GM12864 (cell line): ENCODE measurements around the gene SYTL2.

ENCODE experiments used
- DNase-seq: peaks from one replicate; pipeline ENCODE4 v3.0.0-alpha.2; 2011; ENCODE audit warnings: low read depth
- H3K4me3 ChIP-seq: 2 replicates; pipeline ENCODE4 v1.5.1; 2011; ENCODE audit warnings: mild to moderate bottlenecking, low read depth, low read length, control low read depth
- CTCF ChIP-seq: IDR thresholded peaks from 2 replicates; pipeline ENCODE4 v1.5.1; 2011; ENCODE audit warnings: low read depth, mild to moderate bottlenecking, moderate library complexity, low read length, control low read depth, inconsistent platforms; ENCODE audit errors: missing control alignments

The SYTL2 gene

GRCh38 chr11:85803920-85804319, 7.0 kb downstream of the SYTL2 start:
- no peak overlapping the region for H3K4me3 ChIP-seq

GRCh38 chr11:85803303-85803702, 7.6 kb downstream of the SYTL2 start:
- H3K4me3 ChIP-seq: no peak overlapping the region
- TF ChIP-seq CTCF: no peak

More at GRCh38 chr11:85803920-85804319, 7.0 kb downstream of the SYTL2 start:
- TF ChIP-seq CTCF: no peak
- no peak for DNase-seq

GRCh38 chr11:85801527-85801926, 9.4 kb downstream of the SYTL2 start:
- TF ChIP-seq CTCF: no peak
- no peak for DNase-seq
- no peak overlapping the region for H3K4me3 ChIP-seq

More at GRCh38 chr11:85803303-85803702, 7.6 kb downstream of the SYTL2 start:
- no peak for DNase-seq

- DNase-seq: no peak
- no peak overlapping the region for H3K4me3 ChIP-seq
- TF ChIP-seq CTCF: no peak
These were observed 10.2 kb downstream of the SYTL2 start for GRCh38 chr11:85800595-85801342.

- TF ChIP-seq CTCF: no peak
- no peak for DNase-seq
- no peak overlapping the region for H3K4me3 ChIP-seq
These were observed 11.8 kb downstream of the SYTL2 start for GRCh38 chr11:85799142-85799541.

- H3K4me3 ChIP-seq: no peak overlapping the region
- no peak for DNase-seq
- no peak for TF ChIP-seq CTCF
These were observed 12.6 kb downstream of the SYTL2 start for GRCh38 chr11:85798361-85798760.
